ENCODE data around the gene COL26A1.
"Not testable (repeated sequence)": the region's sequence is repeated elsewhere in the genome, so short reads cannot be mapped to it uniquely, and the experiment has no call there.

Gene COL26A1

GRCh38 chr7:101362334-101363195, at the start of gene COL26A1:
TSS of gene COL26A1 (plus strand) at chr7:101362875. CDS start at chr7:101363033, 158 bp downstream.
- H3K4me3 Mint-ChIP-seq = peak within 1 kb of the TSS; percentile 61 to 78
- H3K4me1 Mint-ChIP-seq = peaks cover 5 to 21% of the 10 kb centered on the region in 2 donors
- H3K36me3 Mint-ChIP-seq = peaks cover 0 to 3% of the 10 kb centered on the region in 2 donors
- ATAC-seq (replicated peaks) (peak in 1 of 2 donors; percentile 17), DNase-seq (peak; percentile 15)
- H3K9me3 Mint-ChIP-seq = no peaks in the 10 kb centered on the region
- H3K27ac Mint-ChIP-seq = no peak within 1 kb of the TSS
- peaks cover 18 to 24% of the 10 kb centered on the region in 2 donors for H3K27me3 Mint-ChIP-seq

- Mint-ChIP-seq H3K27ac (no peak overlapping the region), H3K9me3 (peaks cover 3 to 4% of the 10 kb centered on the region in 2 donors), H3K36me3 (peaks cover 18 to 28% of the 10 kb centered on the region in 2 donors), H3K4me1 (no peaks in the 10 kb centered on the region), H3K27me3 (peaks cover 0 to 2% of the 10 kb centered on the region in 2 donors), H3K4me3 (no peak overlapping the region)
- DNase-seq = no peak
- no peak for ATAC-seq (replicated peaks)
Observed at GRCh38 chr7:101315336-101315735, 47.3 kb upstream of the COL26A1 start.

GRCh38 chr7:101319401-101319800, 43.3 kb upstream of the COL26A1 start:
- DNase-seq = no peak
- Mint-ChIP-seq H3K27ac (no peak overlapping the region), H3K36me3 (peaks cover 12 to 15% of the 10 kb centered on the region in 2 donors), H3K4me3 (no peak overlapping the region), H3K9me3 (no peaks in the 10 kb centered on the region), H3K27me3 (no peaks in the 10 kb centered on the region), H3K4me1 (peaks cover 7 to 17% of the 10 kb centered on the region in 2 donors)
- no peak for ATAC-seq (replicated peaks)

GRCh38 chr7:101321491-101322401, 40.9 kb upstream of the COL26A1 start, which contains the start of gene IFT22:
TSS of gene IFT22 (minus strand) at chr7:101321812. CDS start at chr7:101321709, 103 bp downstream.
- peaks cover 0 to 5% of the 10 kb centered on the region in 2 donors for H3K36me3 Mint-ChIP-seq
- DNase-seq = peak; percentile 85
- H3K4me1 Mint-ChIP-seq = peaks cover 7 to 17% of the 10 kb centered on the region in 2 donors
- peak within 1 kb of the TSS; percentile 91 for H3K4me3 Mint-ChIP-seq
- H3K27me3 Mint-ChIP-seq = no peaks in the 10 kb centered on the region
- peak within 1 kb of the TSS; percentile 93 for H3K27ac Mint-ChIP-seq
- ATAC-seq (replicated peaks) = peak; percentile 98
- no peaks in the 10 kb centered on the region for H3K9me3 Mint-ChIP-seq

- H3K36me3 Mint-ChIP-seq = no peaks in the 10 kb centered on the region
Observed at GRCh38 chr7:101328159-101328558, 34.5 kb upstream of the COL26A1 start.

GRCh38 chr7:101330011-101330484, 32.6 kb upstream of the COL26A1 start:
- Mint-ChIP-seq H3K4me3 (no peak overlapping the region), H3K27ac (no peak overlapping the region), H3K4me1 (peaks cover 0 to 2% of the 10 kb centered on the region in 2 donors), H3K9me3 (no peaks in the 10 kb centered on the region), H3K27me3 (peaks cover 8 to 11% of the 10 kb centered on the region in 2 donors), H3K36me3 (no peaks in the 10 kb centered on the region)
- ATAC-seq (replicated peaks) = no peak
- no peak for DNase-seq

More at GRCh38 chr7:101328159-101328558, 34.5 kb upstream of the COL26A1 start:
- ATAC-seq (replicated peaks) (no peak), DNase-seq (no peak)
- no peaks in the 10 kb centered on the region for H3K4me1 Mint-ChIP-seq
- no peak overlapping the region for H3K4me3 Mint-ChIP-seq
- peaks cover 4 to 8% of the 10 kb centered on the region in 2 donors for H3K27me3 Mint-ChIP-seq
- H3K9me3 Mint-ChIP-seq = no peaks in the 10 kb centered on the region
- no peak overlapping the region for H3K27ac Mint-ChIP-seq

GRCh38 chr7:101332026-101332425, 30.6 kb upstream of the COL26A1 start:
- Mint-ChIP-seq H3K27ac (no peak overlapping the region), H3K36me3 (no peaks in the 10 kb centered on the region), H3K4me3 (no peak overlapping the region), H3K27me3 (peaks cover 8 to 11% of the 10 kb centered on the region in 2 donors), H3K9me3 (no peaks in the 10 kb centered on the region), H3K4me1 (peaks cover 0 to 2% of the 10 kb centered on the region in 2 donors)
- ATAC-seq (replicated peaks) = no peak
- DNase-seq = no peak

GRCh38 chr7:101333912-101334311, 28.8 kb upstream of the COL26A1 start:
- H3K27me3 Mint-ChIP-seq = peaks cover 11 to 15% of the 10 kb centered on the region in 2 donors
- DNase-seq (no peak), ATAC-seq (replicated peaks) (peak; percentile 45 to 65)
- H3K4me3 Mint-ChIP-seq = no peak overlapping the region
- no peaks in the 10 kb centered on the region for H3K36me3 Mint-ChIP-seq
- H3K27ac Mint-ChIP-seq = no peak overlapping the region
- peaks cover 0 to 2% of the 10 kb centered on the region in 2 donors for H3K4me1 Mint-ChIP-seq
- no peaks in the 10 kb centered on the region for H3K9me3 Mint-ChIP-seq

GRCh38 chr7:101340379-101340778, 22.3 kb upstream of the COL26A1 start:
- ATAC-seq (replicated peaks) = no peak
- H3K9me3 Mint-ChIP-seq = no peaks in the 10 kb centered on the region
- H3K4me3 Mint-ChIP-seq = no peak overlapping the region
- no peaks in the 10 kb centered on the region for H3K36me3 Mint-ChIP-seq
- no peak overlapping the region for H3K27ac Mint-ChIP-seq
- DNase-seq = no peak
- H3K4me1 Mint-ChIP-seq = no peaks in the 10 kb centered on the region
- H3K27me3 Mint-ChIP-seq = peaks cover 9 to 17% of the 10 kb centered on the region in 2 donors

GRCh38 chr7:101342892-101343291, 19.8 kb upstream of the COL26A1 start:
- no peak overlapping the region for H3K4me3 Mint-ChIP-seq
- ATAC-seq (replicated peaks) = no peak
- peaks cover 13 to 16% of the 10 kb centered on the region in 2 donors for H3K27me3 Mint-ChIP-seq
- H3K36me3 Mint-ChIP-seq = no peaks in the 10 kb centered on the region
- no peak overlapping the region for H3K27ac Mint-ChIP-seq
- DNase-seq = no peak
- no peaks in the 10 kb centered on the region for H3K9me3 Mint-ChIP-seq
- H3K4me1 Mint-ChIP-seq = no peaks in the 10 kb centered on the region

GRCh38 chr7:101347477-101347876, 15.2 kb upstream of the COL26A1 start:
- no peaks in the 10 kb centered on the region for H3K36me3 Mint-ChIP-seq
- DNase-seq (no peak), ATAC-seq (replicated peaks) (no peak)
- H3K27me3 Mint-ChIP-seq = peaks cover 20 to 25% of the 10 kb centered on the region in 2 donors
- H3K9me3 Mint-ChIP-seq = no peaks in the 10 kb centered on the region
- no peaks in the 10 kb centered on the region for H3K4me1 Mint-ChIP-seq
- H3K27ac Mint-ChIP-seq = no peak overlapping the region
- no peak overlapping the region for H3K4me3 Mint-ChIP-seq

GRCh38 chr7:101348456-101349067, 14.1 kb upstream of the COL26A1 start:
- not testable (repeated sequence) for DNase-seq; H3K4me3 Mint-ChIP-seq; H3K4me1 Mint-ChIP-seq; H3K36me3 Mint-ChIP-seq; H3K9me3 Mint-ChIP-seq; ATAC-seq (replicated peaks); H3K27ac Mint-ChIP-seq
- H3K27me3 Mint-ChIP-seq = peaks cover 25 to 34% of the 10 kb centered on the region in 2 donors

- H3K4me3 Mint-ChIP-seq, DNase-seq: not testable (repeated sequence)
Observed at GRCh38 chr7:101349300-101349699, 13.4 kb upstream of the COL26A1 start.

GRCh38 chr7:101352920-101353308, 9.8 kb upstream of the COL26A1 start:
- no peak for DNase-seq
- Mint-ChIP-seq H3K36me3 (no peaks in the 10 kb centered on the region), H3K27ac (no peak overlapping the region), H3K4me3 (no peak overlapping the region), H3K9me3 (no peaks in the 10 kb centered on the region), H3K27me3 (peaks cover 29 to 38% of the 10 kb centered on the region in 2 donors), H3K4me1 (no peaks in the 10 kb centered on the region)
- no peak for ATAC-seq (replicated peaks)

More at GRCh38 chr7:101349300-101349699, 13.4 kb upstream of the COL26A1 start:
- H3K27me3 Mint-ChIP-seq = peaks cover 28 to 34% of the 10 kb centered on the region in 2 donors
- not testable (repeated sequence) for H3K4me1 Mint-ChIP-seq; H3K36me3 Mint-ChIP-seq; H3K27ac Mint-ChIP-seq; ATAC-seq (replicated peaks); H3K9me3 Mint-ChIP-seq
